ENCODE measurements around the gene PHLDA3.

Gene PHLDA3

GRCh38 chr1:201514466-201514865, 45.5 kb upstream of the PHLDA3 start:
- DNase-seq (ENCODE audit: low read depth in 1 of 2, low spot score in 1 of 2), result no peak
- H3K27ac ChIP-seq (replicated peaks), result no peak overlapping the region
- no peak overlapping the region for H3K4me3 ChIP-seq (replicated peaks; ENCODE audit: insufficient read depth, low read length)
- TF ChIP-seq POLR2AphosphoS5 (IDR thresholded peaks at IDR 0.05; ENCODE audit: low read depth) (no peak), REST (IDR thresholded peaks at IDR 0.05; ENCODE audit: insufficient replicate concordance, low read depth) (no peak), GABPA (IDR thresholded peaks at IDR 0.05; ENCODE audit: low read depth) (no peak), SPI1 (IDR thresholded peaks at IDR 0.05; ENCODE audit: borderline replicate concordance, low read depth) (no peak)
- TF ChIP-seq, protein P1, sequence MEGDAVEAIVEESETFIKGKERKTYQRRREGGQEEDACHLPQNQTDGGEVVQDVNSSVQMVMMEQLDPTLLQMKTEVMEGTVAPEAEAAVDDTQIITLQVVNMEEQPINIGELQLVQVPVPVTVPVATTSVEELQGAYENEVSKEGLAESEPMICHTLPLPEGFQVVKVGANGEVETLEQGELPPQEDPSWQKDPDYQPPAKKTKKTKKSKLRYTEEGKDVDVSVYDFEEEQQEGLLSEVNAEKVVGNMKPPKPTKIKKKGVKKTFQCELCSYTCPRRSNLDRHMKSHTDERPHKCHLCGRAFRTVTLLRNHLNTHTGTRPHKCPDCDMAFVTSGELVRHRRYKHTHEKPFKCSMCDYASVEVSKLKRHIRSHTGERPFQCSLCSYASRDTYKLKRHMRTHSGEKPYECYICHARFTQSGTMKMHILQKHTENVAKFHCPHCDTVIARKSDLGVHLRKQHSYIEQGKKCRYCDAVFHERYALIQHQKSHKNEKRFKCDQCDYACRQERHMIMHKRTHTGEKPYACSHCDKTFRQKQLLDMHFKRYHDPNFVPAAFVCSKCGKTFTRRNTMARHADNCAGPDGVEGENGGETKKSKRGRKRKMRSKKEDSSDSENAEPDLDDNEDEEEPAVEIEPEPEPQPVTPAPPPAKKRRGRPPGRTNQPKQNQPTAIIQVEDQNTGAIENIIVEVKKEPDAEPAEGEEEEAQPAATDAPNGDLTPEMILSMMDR (IDR thresholded peaks at IDR 0.05; ENCODE audit: insufficient read depth, low read length), result no peak
- no peaks in the 10 kb centered on the region for H3K27me3 ChIP-seq (ENCODE audit: insufficient read depth, poor library complexity, severe bottlenecking)

DNA sequence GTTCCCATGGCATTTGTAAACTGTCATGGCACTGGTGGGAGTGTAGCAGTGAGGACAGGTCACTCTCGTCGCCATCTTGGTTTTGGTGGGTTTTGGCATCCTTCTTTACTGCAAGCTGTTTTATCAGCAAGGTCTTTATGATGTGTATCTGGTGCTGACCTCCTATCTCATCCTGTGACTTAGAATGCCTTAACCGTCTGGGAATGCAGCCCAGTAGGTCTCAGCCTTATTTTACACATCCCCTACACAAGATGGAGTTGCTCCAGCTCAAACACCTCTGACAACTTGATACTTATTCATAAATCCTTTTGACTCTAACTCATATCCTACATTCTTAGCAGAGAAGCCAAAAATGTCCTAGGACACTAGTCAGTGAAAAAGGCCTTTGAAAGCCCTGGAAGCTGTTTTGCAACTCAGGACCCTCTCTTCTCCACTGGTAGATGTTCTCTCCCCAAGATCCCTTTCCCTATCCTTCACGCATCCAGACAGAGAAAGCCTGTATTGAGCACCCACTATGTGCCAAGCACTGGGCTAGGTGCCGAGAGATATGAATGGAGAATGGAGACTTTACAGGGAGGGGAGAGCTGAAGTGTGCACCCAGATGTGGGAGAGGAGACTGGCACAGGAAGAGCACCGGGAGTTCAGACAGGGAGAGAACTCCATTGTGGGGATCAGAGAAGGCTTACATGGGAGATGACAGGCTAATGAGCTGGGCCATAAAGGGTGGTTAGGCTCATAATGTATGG, 44.7 kb upstream of the PHLDA3 start:
- no peaks in the 10 kb centered on the region for H3K27me3 ChIP-seq (ENCODE audit: insufficient read depth, poor library complexity, severe bottlenecking)
- no peak overlapping the region for H3K4me3 ChIP-seq (replicated peaks; ENCODE audit: insufficient read depth, low read length)
- TF ChIP-seq SPI1 (IDR thresholded peaks at IDR 0.05; ENCODE audit: borderline replicate concordance, low read depth) (no peak), GABPA (IDR thresholded peaks at IDR 0.05; ENCODE audit: low read depth) (no peak), POLR2AphosphoS5 (IDR thresholded peaks at IDR 0.05; ENCODE audit: low read depth) (no peak), REST (IDR thresholded peaks at IDR 0.05; ENCODE audit: insufficient replicate concordance, low read depth) (no peak)
- TF ChIP-seq, protein P1 (IDR thresholded peaks at IDR 0.05; ENCODE audit: insufficient read depth, low read length), result no peak
- no peak for DNase-seq (ENCODE audit: low read depth in 1 of 2, low spot score in 1 of 2)
- H3K27ac ChIP-seq (replicated peaks), result no peak overlapping the region

DNA sequence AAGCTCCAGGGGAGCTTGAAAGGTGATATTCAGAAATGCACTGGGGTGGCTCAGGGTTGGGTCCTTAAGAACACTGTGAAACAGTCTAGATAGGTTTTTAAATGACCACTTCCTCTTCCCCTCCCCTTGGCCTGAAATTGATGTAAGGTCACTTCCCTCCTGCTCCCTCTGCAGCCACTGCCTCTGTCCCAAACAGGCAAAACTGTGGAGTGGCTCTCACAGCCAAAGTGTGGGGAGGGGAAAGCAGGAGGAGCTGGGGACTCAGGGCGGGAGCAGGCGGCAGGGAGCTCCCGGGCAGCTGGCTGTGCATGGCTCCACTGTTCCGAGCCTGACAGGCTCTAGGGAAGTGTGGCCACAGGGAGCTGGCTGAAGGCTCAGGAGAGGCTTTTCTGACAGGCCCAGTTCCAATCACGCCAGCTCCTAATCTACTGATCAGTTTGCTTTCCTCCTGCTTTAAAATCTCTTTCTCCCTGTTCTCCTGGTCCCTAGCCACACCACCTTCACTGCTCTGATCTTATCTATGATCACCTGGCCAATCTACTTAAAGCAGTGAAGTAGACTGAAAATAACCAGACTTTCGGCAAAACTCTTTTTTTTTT, 43.1 kb upstream of the PHLDA3 start:
- Histone ChIP-seq H3K27me3 (ENCODE audit: insufficient read depth, poor library complexity, severe bottlenecking) (no peaks in the 10 kb centered on the region), H3K4me3 (replicated peaks; ENCODE audit: insufficient read depth, low read length) (no peak overlapping the region), H3K27ac (replicated peaks) (no peak overlapping the region)
- DNase-seq (ENCODE audit: low read depth in 1 of 2, low spot score in 1 of 2), result peak; percentile 60 to 62
- TF ChIP-seq SPI1 (IDR thresholded peaks at IDR 0.05; ENCODE audit: borderline replicate concordance, low read depth), result peak; percentile 92
- TF ChIP-seq, protein P1 (IDR thresholded peaks at IDR 0.05; ENCODE audit: insufficient read depth, low read length), result no peak
- TF ChIP-seq POLR2AphosphoS5 (IDR thresholded peaks at IDR 0.05; ENCODE audit: low read depth), result no peak
- no peak for TF ChIP-seq REST (IDR thresholded peaks at IDR 0.05; ENCODE audit: insufficient replicate concordance, low read depth)

All from HL-60 (cell line).